Keratinocyte (primary cell): ENCODE data around the gene KANK2.

ENCODE experiments used
- CTCF ChIP-seq, 3 experiments: IDR thresholded peaks in 1 of 3; conservative IDR thresholded peaks in 1 of 3; optimal IDR thresholded peaks in 1 of 3; 2 replicates in 2 of 3; 3 replicates in 1 of 3; pipeline versions ENCODE3 to v1.5.1; 2011; ENCODE audit warnings: low read length in 3 of 3, mild to moderate bottlenecking in 3 of 3, moderate library complexity in 2 of 3, control low read depth in 1 of 3, inconsistent platforms in 1 of 3; ENCODE audit not compliant: insufficient read depth in 2 of 3; ENCODE audit errors: extremely low read depth in 1 of 3
- EZH2 ChIP-seq: IDR thresholded peaks from one replicate; pipeline ENCODE4 v1.6.1; 2012; ENCODE audit warnings: inconsistent platforms, mild to moderate bottlenecking, low read length, moderate library complexity

- no peak for TF ChIP-seq CTCF (optimal IDR thresholded peaks at IDR 0.05 in 1 of 3, IDR thresholded peaks at IDR 0.05 in 1 of 3, conservative IDR thresholded peaks at IDR 0.05 in 1 of 3; ENCODE audit: extremely low read depth in 1 of 3, insufficient read depth in 2 of 3, low read length in 3 of 3)
- no peak for TF ChIP-seq EZH2
Measured at GRCh38 chr19:11214387-11214786, 17.0 kb upstream of the KANK2 start.
